Prostate gland (tissue), 2 donors: ENCODE data around the gene CCNF.

Experiments
- POLR2A ChIP-seq: fragments of 450-650 bp; IDR thresholded peaks from one replicate; pipeline ENCODE4 v1.6.1; 2016; ENCODE audit warnings: antibody characterized with exemption, mild to moderate bottlenecking
- POLR2AphosphoS5 ChIP-seq: sonication (generic); formaldehyde crosslinking; IDR thresholded peaks from one replicate; pipeline ENCODE4 v1.6.1; 2017; ENCODE audit warnings: antibody characterized with exemption
- TF ChIP-seq, protein P1 (sequence below), 4 experiments: fragments of 200-600 bp in 2 of 4; fragments of 450-650 bp in 2 of 4; sonication (generic) in 2 of 4; IDR thresholded peaks; 1 replicate in 3 of 4; 2 replicates in 1 of 4; pipeline ENCODE4 v1.5.1; 2016 to 2019; ENCODE audit warnings: antibody characterized with exemption in 4 of 4, mild to moderate bottlenecking in 2 of 4, moderate library complexity in 2 of 4

DNA sequence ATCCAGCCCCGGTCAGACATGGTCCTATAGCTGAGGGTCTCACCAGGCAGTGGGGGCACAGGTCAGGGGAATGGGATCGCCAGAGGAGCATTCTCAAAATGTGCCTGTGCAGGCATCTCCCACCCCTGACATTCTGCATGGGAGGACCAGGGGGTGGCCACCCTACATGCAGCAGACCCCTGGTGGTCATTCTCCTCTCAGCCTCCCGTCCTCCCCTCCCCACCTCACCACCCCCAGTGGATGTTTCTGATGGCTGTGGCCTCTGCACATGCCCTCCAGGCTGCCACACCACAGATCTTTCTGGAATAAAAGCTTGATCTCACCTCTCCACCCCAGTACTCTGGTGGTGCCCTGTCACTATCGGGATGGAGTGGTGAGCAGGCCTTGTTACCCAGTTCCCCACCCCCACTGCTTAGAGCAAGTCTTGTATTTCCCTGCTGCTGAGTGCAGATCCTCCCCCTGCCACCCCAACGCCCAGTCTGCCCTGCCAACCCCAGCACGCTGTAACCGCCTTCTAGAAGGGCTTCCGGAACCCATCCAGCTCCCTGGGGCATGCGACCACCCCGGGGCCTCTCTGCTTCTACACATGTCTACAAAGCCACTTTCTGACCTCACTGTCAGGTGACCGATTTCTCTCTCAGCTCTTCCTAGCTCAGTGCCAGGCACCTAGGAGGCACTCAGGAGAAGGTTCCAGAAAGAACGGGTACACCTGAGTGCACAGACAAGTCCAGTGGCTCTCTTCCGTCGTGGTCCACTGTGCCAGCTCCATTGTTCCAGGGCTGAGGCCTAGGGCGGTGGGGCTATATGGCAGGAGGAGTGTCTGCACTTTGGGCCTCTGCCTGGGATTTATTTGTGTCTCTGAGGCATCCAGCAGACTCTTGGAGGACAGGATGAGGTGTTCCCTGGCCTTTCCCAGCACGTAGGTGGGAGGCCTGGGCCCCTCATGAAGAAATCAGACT lies 55.0 kb downstream of the CCNF start:
- TF ChIP-seq, protein P1, sequence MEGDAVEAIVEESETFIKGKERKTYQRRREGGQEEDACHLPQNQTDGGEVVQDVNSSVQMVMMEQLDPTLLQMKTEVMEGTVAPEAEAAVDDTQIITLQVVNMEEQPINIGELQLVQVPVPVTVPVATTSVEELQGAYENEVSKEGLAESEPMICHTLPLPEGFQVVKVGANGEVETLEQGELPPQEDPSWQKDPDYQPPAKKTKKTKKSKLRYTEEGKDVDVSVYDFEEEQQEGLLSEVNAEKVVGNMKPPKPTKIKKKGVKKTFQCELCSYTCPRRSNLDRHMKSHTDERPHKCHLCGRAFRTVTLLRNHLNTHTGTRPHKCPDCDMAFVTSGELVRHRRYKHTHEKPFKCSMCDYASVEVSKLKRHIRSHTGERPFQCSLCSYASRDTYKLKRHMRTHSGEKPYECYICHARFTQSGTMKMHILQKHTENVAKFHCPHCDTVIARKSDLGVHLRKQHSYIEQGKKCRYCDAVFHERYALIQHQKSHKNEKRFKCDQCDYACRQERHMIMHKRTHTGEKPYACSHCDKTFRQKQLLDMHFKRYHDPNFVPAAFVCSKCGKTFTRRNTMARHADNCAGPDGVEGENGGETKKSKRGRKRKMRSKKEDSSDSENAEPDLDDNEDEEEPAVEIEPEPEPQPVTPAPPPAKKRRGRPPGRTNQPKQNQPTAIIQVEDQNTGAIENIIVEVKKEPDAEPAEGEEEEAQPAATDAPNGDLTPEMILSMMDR (IDR thresholded peaks at IDR 0.05): no peak
- TF ChIP-seq POLR2AphosphoS5 (no peak), POLR2A (no peak)
